Activated CD4-positive, CD25-positive, alpha-beta regulatory T cell treated with anti-CD3 and anti-CD28 coated beads, Interleukin-2, amount 50 U/mL, for 16 hours (primary cell): ENCODE measurements around the gene AJUBA.
"Not testable (repeated sequence)": the region's sequence is repeated elsewhere in the genome, so short reads cannot be mapped to it uniquely, and the experiment has no call there.

Experiments used
- DNase-seq: peaks from one replicate; pipeline ENCODE4 v3.0.0-alpha.2; 2020; ENCODE audit warnings: low read depth, low spot score

AJUBA gene

GRCh38 chr14:22981090-22981875, 1.1 kb downstream of the AJUBA start:
- no peak for DNase-seq

- no peak for DNase-seq
Observed at GRCh38 chr14:22980672-22981089, 1.7 kb downstream of the AJUBA start.

- DNase-seq = no peak
Observed at GRCh38 chr14:22979748-22980392, 2.5 kb downstream of the AJUBA start.

GRCh38 chr14:22978981-22979671, 3.2 kb downstream of the AJUBA start:
- DNase-seq = no peak

GRCh38 chr14:22978487-22978837, 3.9 kb downstream of the AJUBA start:
- no peak for DNase-seq

GRCh38 chr14:22977684-22978486, 4.5 kb downstream of the AJUBA start:
- DNase-seq = no peak

GRCh38 chr14:22977434-22977683, 5.0 kb downstream of the AJUBA start:
- no peak for DNase-seq

- no peak for DNase-seq
Observed at GRCh38 chr14:22976620-22977433, 5.5 kb downstream of the AJUBA start.

GRCh38 chr14:22974530-22975313, 7.6 kb downstream of the AJUBA start:
- DNase-seq = no peak

- no peak for DNase-seq
Observed at GRCh38 chr14:22973217-22974032, 8.9 kb downstream of the AJUBA start.

GRCh38 chr14:22972313-22972930, 9.9 kb downstream of the AJUBA start:
- no peak for DNase-seq

- DNase-seq = no peak
Observed at GRCh38 chr14:22971152-22971551, 11.2 kb downstream of the AJUBA start.

- no peak for DNase-seq
Observed at GRCh38 chr14:22966783-22967269, 15.5 kb downstream of the AJUBA start.

GRCh38 chr14:22965916-22966782, 16.2 kb downstream of the AJUBA start:
- not testable (repeated sequence) for DNase-seq

- DNase-seq = no peak
Observed at GRCh38 chr14:22962061-22962676, 20.2 kb downstream of the AJUBA start.

- DNase-seq = no peak
Observed at GRCh38 chr14:22955702-22956569, 26.4 kb downstream of the AJUBA start.

- no peak for DNase-seq
Observed at GRCh38 chr14:22952418-22952817, 29.9 kb downstream of the AJUBA start.
